HG03354 (cell line): ENCODE measurements around the gene IFNE.

ENCODE experiments used
- ATAC-seq: cut with Tn5 transposase; IDR thresholded peaks from one replicate; pipeline ENCODE4 v1.9.1; 2021; ENCODE audit warnings: mild to moderate bottlenecking; ENCODE audit not compliant: unreplicated experiment, poor library complexity, severe bottlenecking

Gene IFNE

GRCh38 chr9:21482213-21482612, at the start of gene IFNE:
TSS of gene IFNE (minus strand) at chr9:21482313. CDS start at chr9:21481694, 619 bp downstream.
- no peak for ATAC-seq

- ATAC-seq = no peak
Observed at GRCh38 chr9:21528123-21528808, 46.2 kb upstream of the IFNE start.

- peak; percentile 59 for ATAC-seq
Observed at GRCh38 chr9:21527579-21527978, 45.5 kb upstream of the IFNE start.

- ATAC-seq = no peak
Observed at GRCh38 chr9:21525174-21525573, 43.1 kb upstream of the IFNE start.

- ATAC-seq = no peak
Observed at GRCh38 chr9:21524099-21524830, 42.2 kb upstream of the IFNE start.

GRCh38 chr9:21523021-21524014, 41.2 kb upstream of the IFNE start:
- ATAC-seq = no peak

GRCh38 chr9:21522348-21522747, 40.2 kb upstream of the IFNE start:
- no peak for ATAC-seq

- ATAC-seq = no peak
Observed at GRCh38 chr9:21521448-21521847, 39.3 kb upstream of the IFNE start.

- no peak for ATAC-seq
Observed at GRCh38 chr9:21520501-21521228, 38.6 kb upstream of the IFNE start.

- no peak for ATAC-seq
Observed at GRCh38 chr9:21519855-21520434, 37.8 kb upstream of the IFNE start.

- ATAC-seq = no peak
Observed at GRCh38 chr9:21516796-21517195, 34.7 kb upstream of the IFNE start.

- ATAC-seq = no peak
Observed at GRCh38 chr9:21513431-21513830, 31.3 kb upstream of the IFNE start.

GRCh38 chr9:21510806-21511205, 28.7 kb upstream of the IFNE start:
- ATAC-seq = no peak

GRCh38 chr9:21507483-21507790, 25.3 kb upstream of the IFNE start:
- ATAC-seq = no peak

- ATAC-seq = no peak
Observed at GRCh38 chr9:21506626-21507482, 24.7 kb upstream of the IFNE start.

- ATAC-seq = no peak
Observed at GRCh38 chr9:21505425-21506179, 23.5 kb upstream of the IFNE start.

- ATAC-seq = no peak
Observed at GRCh38 chr9:21504894-21505293, 22.8 kb upstream of the IFNE start.

- no peak for ATAC-seq
Observed at GRCh38 chr9:21504113-21504512, 22.0 kb upstream of the IFNE start.
